Measurements from ENCODE around the gene PPCDC. TPM values are rescaled to one million over a fixed set of nuclear protein-coding genes. Genes with fewer than 3 reads are reported as not detected.

Gene PPCDC
- total RNA-seq, 4 donors from 2014 or later = 6.4 to 8.9 (median 7.4) TPM

DNA sequence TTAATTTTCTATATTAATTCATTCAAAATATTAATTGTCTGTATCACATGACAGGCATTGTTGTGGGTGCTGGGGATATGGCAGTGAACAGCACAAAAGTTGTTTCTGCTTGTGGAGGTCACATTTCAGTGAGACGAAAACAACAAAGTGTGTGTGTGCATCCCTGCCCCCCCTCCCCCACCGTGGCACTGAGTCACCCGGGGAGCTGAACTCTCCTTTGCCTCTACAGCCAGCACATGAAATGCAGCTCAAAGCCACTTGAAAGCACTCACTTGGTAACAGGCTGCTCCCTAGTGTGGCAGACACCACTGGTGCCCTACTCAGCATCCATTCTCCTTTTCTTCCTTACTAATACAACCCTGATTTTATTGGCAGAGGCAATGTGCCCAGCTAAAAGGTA, 44.9 kb upstream of the PPCDC start:
- no peaks in the 10 kb centered on the region for H3K36me3 ChIP-seq
- no peak overlapping the region for H3K4me3 ChIP-seq
- H3K27me3 ChIP-seq = peaks cover 0 to 24% (median 0%) of the 10 kb centered on the region in 4 donors
- no peaks in the 10 kb centered on the region for H3K9me3 ChIP-seq
- no peak for TF ChIP-seq EP300 (IDR thresholded peaks at IDR 0.05)
- TF ChIP-seq POLR2A (IDR thresholded peaks at IDR 0.05; ENCODE audit: low read depth) = no peak
- TF ChIP-seq, protein P1, sequence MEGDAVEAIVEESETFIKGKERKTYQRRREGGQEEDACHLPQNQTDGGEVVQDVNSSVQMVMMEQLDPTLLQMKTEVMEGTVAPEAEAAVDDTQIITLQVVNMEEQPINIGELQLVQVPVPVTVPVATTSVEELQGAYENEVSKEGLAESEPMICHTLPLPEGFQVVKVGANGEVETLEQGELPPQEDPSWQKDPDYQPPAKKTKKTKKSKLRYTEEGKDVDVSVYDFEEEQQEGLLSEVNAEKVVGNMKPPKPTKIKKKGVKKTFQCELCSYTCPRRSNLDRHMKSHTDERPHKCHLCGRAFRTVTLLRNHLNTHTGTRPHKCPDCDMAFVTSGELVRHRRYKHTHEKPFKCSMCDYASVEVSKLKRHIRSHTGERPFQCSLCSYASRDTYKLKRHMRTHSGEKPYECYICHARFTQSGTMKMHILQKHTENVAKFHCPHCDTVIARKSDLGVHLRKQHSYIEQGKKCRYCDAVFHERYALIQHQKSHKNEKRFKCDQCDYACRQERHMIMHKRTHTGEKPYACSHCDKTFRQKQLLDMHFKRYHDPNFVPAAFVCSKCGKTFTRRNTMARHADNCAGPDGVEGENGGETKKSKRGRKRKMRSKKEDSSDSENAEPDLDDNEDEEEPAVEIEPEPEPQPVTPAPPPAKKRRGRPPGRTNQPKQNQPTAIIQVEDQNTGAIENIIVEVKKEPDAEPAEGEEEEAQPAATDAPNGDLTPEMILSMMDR (IDR thresholded peaks at IDR 0.05) = no peak
- no peak for TF ChIP-seq POLR2AphosphoS5 (IDR thresholded peaks at IDR 0.05)
- intact Hi-C loops (cut with DNase I) = no loop called here
- no peak for DNase-seq (ENCODE audit: extremely low spot score)
- H3K4me1 ChIP-seq = no peaks in the 10 kb centered on the region
- no peak overlapping the region for H3K27ac ChIP-seq (replicated peaks in 1 of 4)
- WGBS = 24% methylated on average over 3 of the region's 3 CpGs

DNA sequence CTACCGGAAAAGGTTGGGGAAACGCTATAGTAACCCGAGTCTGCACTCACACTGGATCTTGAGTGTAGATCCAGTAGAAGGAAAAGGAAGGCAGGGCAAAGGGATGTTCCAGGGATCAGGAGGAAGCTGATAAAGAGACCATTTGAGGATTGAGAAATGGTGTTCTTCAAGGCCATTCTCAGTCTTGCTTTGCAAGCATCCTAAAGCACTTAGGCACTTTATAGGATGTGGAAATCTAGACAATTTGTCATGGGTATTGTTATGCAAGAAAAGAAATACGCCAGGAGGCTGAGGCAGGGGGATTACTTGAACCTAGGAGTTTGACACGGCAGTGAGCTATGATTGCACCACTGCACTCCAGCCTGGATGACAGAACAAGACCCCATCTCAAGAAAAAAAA, 41.2 kb upstream of the PPCDC start:
- Histone ChIP-seq H3K27ac (replicated peaks in 1 of 4) (no peak overlapping the region), H3K4me1 (no peaks in the 10 kb centered on the region), H3K36me3 (no peaks in the 10 kb centered on the region), H3K27me3 (peaks cover 0 to 42% (median 0%) of the 10 kb centered on the region in 4 donors), H3K9me3 (no peaks in the 10 kb centered on the region), H3K4me3 (no peak overlapping the region)
- WGBS = 73% methylated on average over 5 of the region's 5 CpGs
- DNase-seq (ENCODE audit: extremely low spot score) = no peak
- no peak for TF ChIP-seq POLR2AphosphoS5 (IDR thresholded peaks at IDR 0.05)
- no peak for TF ChIP-seq POLR2A (IDR thresholded peaks at IDR 0.05; ENCODE audit: low read depth)
- TF ChIP-seq EP300 (IDR thresholded peaks at IDR 0.05) = no peak
- TF ChIP-seq, protein P1 (IDR thresholded peaks at IDR 0.05) = no peak
- intact Hi-C loops (cut with DNase I) = no loop called here

DNA sequence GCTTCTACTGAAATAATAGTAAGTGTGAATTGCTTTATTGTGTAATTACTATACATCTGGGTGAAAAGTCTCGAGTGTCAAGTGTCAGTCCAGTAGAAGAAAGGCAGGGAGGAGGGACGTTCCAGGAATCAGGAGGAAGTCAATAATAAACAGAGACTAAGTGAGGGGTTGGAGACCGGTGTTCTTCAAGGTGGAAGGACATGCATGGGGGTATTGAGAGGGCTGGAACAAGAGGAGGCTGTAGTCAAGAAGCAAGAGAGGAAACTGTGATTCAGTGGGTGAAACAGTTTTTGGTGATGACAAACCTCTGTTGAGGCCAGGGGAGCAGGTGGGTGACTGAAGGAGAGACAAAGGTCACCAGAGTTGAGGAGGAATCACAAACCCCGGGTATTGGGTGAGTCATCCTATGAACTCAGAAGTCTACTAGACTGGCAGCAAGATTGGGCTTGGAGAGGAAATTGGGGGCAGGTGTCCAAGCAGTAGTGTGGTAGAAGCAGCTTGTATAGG, 39.6 kb upstream of the PPCDC start:
- TF ChIP-seq, protein P1 (IDR thresholded peaks at IDR 0.05) = no peak
- TF ChIP-seq EP300 (IDR thresholded peaks at IDR 0.05) = no peak
- no peak for TF ChIP-seq POLR2A (IDR thresholded peaks at IDR 0.05; ENCODE audit: low read depth)
- TF ChIP-seq POLR2AphosphoS5 (IDR thresholded peaks at IDR 0.05) = no peak
- H3K4me3 ChIP-seq = no peak overlapping the region
- no peaks in the 10 kb centered on the region for H3K9me3 ChIP-seq
- H3K36me3 ChIP-seq = no peaks in the 10 kb centered on the region
- DNase-seq (ENCODE audit: extremely low spot score) = no peak
- H3K27ac ChIP-seq (replicated peaks in 1 of 4) = no peak overlapping the region
- H3K4me1 ChIP-seq = no peaks in the 10 kb centered on the region
- 36% methylated on average over 4 of the region's 4 CpGs for WGBS
- H3K27me3 ChIP-seq = peaks cover 0 to 42% (median 0%) of the 10 kb centered on the region in 4 donors
- intact Hi-C loops (cut with DNase I) = no loop called here

DNA sequence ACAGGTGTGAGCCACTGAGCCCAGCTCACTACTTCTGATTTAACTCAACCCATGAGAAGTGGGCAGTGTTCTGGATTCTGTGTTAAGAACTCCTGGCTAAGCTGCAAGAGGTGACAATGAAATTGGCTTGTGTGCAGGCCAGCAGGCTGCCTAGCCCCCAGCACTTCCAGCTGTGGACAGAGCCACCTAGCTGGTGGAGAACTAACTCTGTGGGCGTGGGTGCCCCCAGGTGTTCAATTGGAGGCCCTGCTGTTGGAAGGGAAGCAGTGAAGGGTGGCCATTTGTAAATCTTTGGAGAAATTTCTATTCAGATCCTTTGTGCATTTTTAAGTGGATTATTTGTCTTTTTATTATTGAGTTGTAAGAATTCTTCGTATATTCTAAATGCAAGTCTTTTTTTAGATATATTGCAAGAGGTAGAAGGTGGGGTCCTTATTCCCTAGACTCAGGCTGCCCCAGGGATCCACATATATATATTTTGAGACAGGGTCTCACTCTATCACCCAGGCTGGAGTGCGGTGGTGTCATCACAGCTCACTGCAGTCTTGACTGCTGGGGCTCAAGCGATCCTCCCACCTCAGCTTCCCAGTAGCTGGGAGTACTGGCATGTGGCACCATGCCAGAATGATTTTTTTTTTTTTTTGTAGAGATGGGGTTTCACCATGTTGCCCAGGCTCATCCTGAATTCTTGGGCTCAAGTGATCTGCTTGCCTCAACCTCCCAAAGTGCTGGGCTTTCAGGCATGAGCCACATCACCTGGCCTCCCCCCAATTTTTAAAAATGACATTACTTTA, 35.2 kb upstream of the PPCDC start:
- intact Hi-C loops (cut with DNase I) = no loop called here
- Histone ChIP-seq H3K27ac (replicated peaks in 1 of 4) (no peak overlapping the region), H3K4me1 (no peaks in the 10 kb centered on the region), H3K36me3 (no peaks in the 10 kb centered on the region), H3K27me3 (peaks cover 0 to 43% (median 0%) of the 10 kb centered on the region in 4 donors), H3K4me3 (no peak overlapping the region), H3K9me3 (no peaks in the 10 kb centered on the region)
- TF ChIP-seq POLR2AphosphoS5 (IDR thresholded peaks at IDR 0.05) = no peak
- TF ChIP-seq, protein P1 (IDR thresholded peaks at IDR 0.05) = peak in 1 of 3 experiments; percentile 8
- 53% methylated on average over 4 of the region's 4 CpGs for WGBS
- no peak for DNase-seq (ENCODE audit: extremely low spot score)

Measured in esophagus muscularis mucosa (tissue), 4 donors.